NB4 (cell line): ENCODE data around the gene SLC12A4.

Source experiments
- CTCF ChIP-seq: IDR thresholded peaks from one replicate; pipeline ENCODE4 v1.5.1; 2012; ENCODE audit warnings: low read depth, low read length
- POLR2A ChIP-seq: IDR thresholded peaks from 2 replicates; pipeline ENCODE4 v1.6.1; 2011; ENCODE audit warnings: mild to moderate bottlenecking; ENCODE audit not compliant: insufficient read length; ENCODE audit errors: extremely low read depth
- TF ChIP-seq, protein P1 (sequence below): IDR thresholded peaks from 2 replicates; pipeline ENCODE4 v1.6.1; 2011; ENCODE audit warnings: low read depth, low read length

DNA sequence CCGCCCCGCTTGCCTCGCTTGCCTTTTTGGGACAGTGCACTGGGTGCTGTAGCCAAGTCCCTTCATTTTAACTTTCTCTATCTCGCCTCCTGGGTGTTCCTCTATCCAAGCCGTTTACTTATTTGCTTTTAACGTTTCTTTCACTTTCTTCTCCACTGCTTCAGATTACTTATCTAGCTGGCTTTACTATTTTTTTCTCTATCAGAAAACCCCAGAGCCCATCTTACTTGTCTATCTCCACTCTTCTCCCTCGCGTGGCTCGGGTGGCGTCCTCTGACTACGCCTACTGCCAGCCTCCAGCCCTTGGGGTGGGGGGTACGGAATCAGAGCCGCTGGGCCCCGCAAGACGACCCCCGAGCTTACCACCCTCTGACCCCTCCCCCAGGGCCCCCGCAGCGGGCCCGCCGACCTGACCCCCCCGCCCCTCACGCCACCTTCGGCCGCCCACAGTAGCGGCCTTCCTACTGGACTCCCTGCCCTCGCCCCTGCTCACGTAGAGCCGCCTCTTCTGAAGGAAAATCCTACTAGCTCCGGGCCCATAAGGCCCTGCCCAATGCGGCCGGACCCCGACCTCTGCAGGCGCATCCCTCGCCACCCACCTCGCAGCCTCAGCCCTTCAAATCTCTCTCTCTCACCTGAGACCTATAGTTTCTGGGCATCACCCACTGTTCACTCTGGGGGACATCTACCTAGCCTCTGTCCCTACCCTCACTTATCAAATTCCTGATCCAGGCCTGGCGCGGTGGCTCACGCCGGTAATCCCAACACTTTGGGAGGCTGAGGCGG lies 1.0 kb upstream of the SLC12A4 start:
- no peak for TF ChIP-seq POLR2A
- TF ChIP-seq CTCF: no peak
- TF ChIP-seq, protein P1, sequence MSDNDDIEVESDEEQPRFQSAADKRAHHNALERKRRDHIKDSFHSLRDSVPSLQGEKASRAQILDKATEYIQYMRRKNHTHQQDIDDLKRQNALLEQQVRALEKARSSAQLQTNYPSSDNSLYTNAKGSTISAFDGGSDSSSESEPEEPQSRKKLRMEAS: no peak
